Fibroblast of lung (primary cell): Measurements from ENCODE around the gene INF2. TPM values are rescaled to one million over a fixed set of nuclear protein-coding genes. Genes with fewer than 3 reads are reported as not detected.

Experiments used
- DNase-seq, 2 donors: peaks; one replicate each; pipeline versions ENCODE4 v3.0.0 to v3.0.0-alpha.2; 2010; ENCODE audit warnings: low read depth in 2 of 2
- H2AFZ ChIP-seq: 2 replicates; pipeline ENCODE4 v1.5.1; 2012; ENCODE audit warnings: low read length, control low read depth, inconsistent platforms
- H3K27ac ChIP-seq: 2 replicates; pipeline ENCODE4 v1.5.1; 2011; ENCODE audit warnings: low read length, control low read depth; ENCODE audit not compliant: insufficient read depth
- H3K27me3 ChIP-seq: 2 replicates; pipeline ENCODE4 v1.5.1; 2011; ENCODE audit warnings: mild to moderate bottlenecking, low read length; ENCODE audit not compliant: control insufficient read depth, insufficient read depth
- H3K36me3 ChIP-seq: 2 replicates; pipeline ENCODE4 v1.5.1; 2011; ENCODE audit warnings: low read length; ENCODE audit not compliant: control insufficient read depth, insufficient read depth
- H3K4me1 ChIP-seq: 2 replicates; pipeline ENCODE4 v1.5.1; 2011; ENCODE audit warnings: low read length; ENCODE audit not compliant: control insufficient read depth, insufficient read depth; ENCODE audit errors: extremely low read depth
- H3K4me2 ChIP-seq: 2 replicates; pipeline ENCODE4 v1.5.1; 2011; ENCODE audit warnings: low read length, control low read depth; ENCODE audit not compliant: insufficient read depth; ENCODE audit errors: extremely low read depth
- H3K4me3 ChIP-seq, 4 experiments: fragments of 200-600 bp in 1 of 4; sonication (generic) in 1 of 4; replicated peaks in 1 of 4; 2 replicates each; pipeline ENCODE4 v1.5.1; 2011 to 2016; ENCODE audit warnings: low read length in 4 of 4, low read depth in 3 of 4, mild to moderate bottlenecking in 3 of 4, control low read depth in 2 of 4, inconsistent platforms in 1 of 4, mixed read lengths in 1 of 4; ENCODE audit not compliant: insufficient read depth in 1 of 4; ENCODE audit errors: control extremely low read depth in 1 of 4
- H3K79me2 ChIP-seq: 2 replicates; pipeline ENCODE4 v1.5.1; 2012; ENCODE audit warnings: mild to moderate bottlenecking, low read length, inconsistent platforms; ENCODE audit not compliant: control insufficient read depth, insufficient read depth
- H3K9ac ChIP-seq: 2 replicates; pipeline ENCODE4 v1.5.1; 2011; ENCODE audit warnings: mild to moderate bottlenecking, low read length, control low read depth; ENCODE audit not compliant: insufficient read depth
- H3K9me3 ChIP-seq: 2 replicates; pipeline ENCODE4 v1.5.1; 2012; ENCODE audit warnings: low read depth, low read length; ENCODE audit not compliant: control insufficient read depth, insufficient read depth
- H4K20me1 ChIP-seq: 2 replicates; pipeline ENCODE4 v1.5.1; 2011; ENCODE audit warnings: low read length; ENCODE audit not compliant: control insufficient read depth, insufficient read depth; ENCODE audit errors: extremely low read depth
- EZH2 ChIP-seq: IDR thresholded peaks from 2 replicates; pipeline ENCODE4 v1.5.1; 2012; ENCODE audit warnings: low read length, control low read depth, mild to moderate bottlenecking; ENCODE audit errors: missing control alignments
- polyA plus RNA-seq, 2 donors: library from polyadenylated mRNA; depleted of rRNA in 1 of 2; stranded (reverse) in 1 of 2; unstranded in 1 of 2; fragments of >200 nt; gene quantifications; 2 replicates each; pipeline ENCODE4 v1.2.1, GENCODE V29; 2011 to 2012; ENCODE audit warnings: missing spikeins in 1 of 2
- total RNA-seq: library from RNA; depleted of rRNA; stranded (reverse); fragments of >200 nt; gene quantifications from 2 replicates; pipeline ENCODE4 v1.2.1, GENCODE V29; 2014
- TF ChIP-seq, protein P1 (sequence below), 2 donors: IDR thresholded peaks in 1 of 2; conservative IDR thresholded peaks in 1 of 2; 1 replicate in 1 of 2; 2 replicates in 1 of 2; pipeline ENCODE4 v1.5.1; 2011 to 2012; ENCODE audit warnings: low read length in 2 of 2, control low read depth in 1 of 2, inconsistent platforms in 1 of 2, low read depth in 1 of 2, mild to moderate bottlenecking in 1 of 2

INF2 gene
- total and polyA plus RNA-seq, 2 donors (not counting 1 experiment from before 2014, with no cell fraction given), result 19.8 to 50.9 TPM

DNA sequence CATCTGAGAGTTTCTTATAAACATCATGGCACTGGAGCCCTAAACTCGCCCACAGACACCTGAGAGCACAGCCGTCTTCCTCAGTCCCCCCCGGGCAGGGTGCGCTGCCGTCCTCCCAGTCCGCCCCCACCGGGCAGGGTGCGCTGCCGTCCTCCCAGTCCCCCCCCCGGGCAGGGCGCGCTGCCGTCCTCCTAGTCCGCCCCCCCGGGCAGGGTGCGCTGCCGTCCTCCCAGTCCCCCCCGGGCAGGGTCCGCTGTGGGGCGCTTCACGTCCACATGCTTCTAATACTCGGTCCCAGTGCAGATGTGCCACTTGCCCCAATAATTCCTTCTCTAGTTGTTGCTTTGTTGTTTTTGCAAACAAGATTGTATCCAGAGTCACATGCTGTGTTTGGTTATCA, 27.7 kb downstream of the INF2 start:
- peaks cover 8% of the 10 kb centered on the region for H3K4me1 ChIP-seq
- H2AFZ ChIP-seq, result no peak overlapping the region
- no peaks in the 10 kb centered on the region for H3K79me2 ChIP-seq
- peaks cover 48% of the 10 kb centered on the region for H3K36me3 ChIP-seq
- TF ChIP-seq EZH2, result no peak
- TF ChIP-seq, protein P1, sequence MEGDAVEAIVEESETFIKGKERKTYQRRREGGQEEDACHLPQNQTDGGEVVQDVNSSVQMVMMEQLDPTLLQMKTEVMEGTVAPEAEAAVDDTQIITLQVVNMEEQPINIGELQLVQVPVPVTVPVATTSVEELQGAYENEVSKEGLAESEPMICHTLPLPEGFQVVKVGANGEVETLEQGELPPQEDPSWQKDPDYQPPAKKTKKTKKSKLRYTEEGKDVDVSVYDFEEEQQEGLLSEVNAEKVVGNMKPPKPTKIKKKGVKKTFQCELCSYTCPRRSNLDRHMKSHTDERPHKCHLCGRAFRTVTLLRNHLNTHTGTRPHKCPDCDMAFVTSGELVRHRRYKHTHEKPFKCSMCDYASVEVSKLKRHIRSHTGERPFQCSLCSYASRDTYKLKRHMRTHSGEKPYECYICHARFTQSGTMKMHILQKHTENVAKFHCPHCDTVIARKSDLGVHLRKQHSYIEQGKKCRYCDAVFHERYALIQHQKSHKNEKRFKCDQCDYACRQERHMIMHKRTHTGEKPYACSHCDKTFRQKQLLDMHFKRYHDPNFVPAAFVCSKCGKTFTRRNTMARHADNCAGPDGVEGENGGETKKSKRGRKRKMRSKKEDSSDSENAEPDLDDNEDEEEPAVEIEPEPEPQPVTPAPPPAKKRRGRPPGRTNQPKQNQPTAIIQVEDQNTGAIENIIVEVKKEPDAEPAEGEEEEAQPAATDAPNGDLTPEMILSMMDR (conservative IDR thresholded peaks at IDR 0.05 in 1 of 2, IDR thresholded peaks at IDR 0.05 in 1 of 2; ENCODE audit: low read depth in 1 of 2, low read length in 2 of 2), result no peak
- no peak overlapping the region for H3K27ac ChIP-seq
- no peak overlapping the region for H3K4me3 ChIP-seq
- H3K4me2 ChIP-seq, result no peak overlapping the region
- H3K9ac ChIP-seq, result no peak overlapping the region
- no peak for DNase-seq
- H3K9me3 ChIP-seq, result no peaks in the 10 kb centered on the region
- H3K27me3 ChIP-seq, result no peaks in the 10 kb centered on the region
- H4K20me1 ChIP-seq, result no peaks in the 10 kb centered on the region

DNA sequence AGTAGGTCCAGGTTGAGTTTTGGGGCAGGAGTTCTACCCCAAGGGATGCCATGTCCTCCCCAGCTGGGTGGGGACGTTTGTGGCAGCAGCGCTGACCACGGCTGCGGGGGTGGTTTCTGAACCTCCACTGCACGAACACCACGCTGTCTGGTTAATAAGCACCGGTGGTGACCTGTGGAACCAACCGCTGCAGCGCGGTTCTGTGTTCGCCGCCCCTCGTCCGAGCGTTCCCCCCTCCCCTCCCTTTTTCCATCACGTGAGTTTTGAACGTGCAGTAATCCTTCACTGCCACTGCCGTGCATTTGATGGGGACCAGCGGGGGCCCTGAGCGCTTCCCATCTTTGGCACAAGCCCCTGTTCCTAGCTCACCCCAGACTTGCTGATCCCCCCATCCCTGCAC, 28.2 kb downstream of the INF2 start:
- Histone ChIP-seq H3K27me3 (no peaks in the 10 kb centered on the region), H2AFZ (no peak overlapping the region), H3K4me3 (no peak overlapping the region), H3K27ac (no peak overlapping the region), H3K4me1 (peaks cover 9% of the 10 kb centered on the region), H3K36me3 (peaks cover 44% of the 10 kb centered on the region), H3K9ac (no peak overlapping the region), H3K9me3 (no peaks in the 10 kb centered on the region), H3K4me2 (no peak overlapping the region), H4K20me1 (no peaks in the 10 kb centered on the region), H3K79me2 (no peaks in the 10 kb centered on the region)
- DNase-seq, result no peak
- TF ChIP-seq EZH2, result no peak
- TF ChIP-seq, protein P1 (conservative IDR thresholded peaks at IDR 0.05 in 1 of 2, IDR thresholded peaks at IDR 0.05 in 1 of 2; ENCODE audit: low read depth in 1 of 2, low read length in 2 of 2), result no peak

DNA sequence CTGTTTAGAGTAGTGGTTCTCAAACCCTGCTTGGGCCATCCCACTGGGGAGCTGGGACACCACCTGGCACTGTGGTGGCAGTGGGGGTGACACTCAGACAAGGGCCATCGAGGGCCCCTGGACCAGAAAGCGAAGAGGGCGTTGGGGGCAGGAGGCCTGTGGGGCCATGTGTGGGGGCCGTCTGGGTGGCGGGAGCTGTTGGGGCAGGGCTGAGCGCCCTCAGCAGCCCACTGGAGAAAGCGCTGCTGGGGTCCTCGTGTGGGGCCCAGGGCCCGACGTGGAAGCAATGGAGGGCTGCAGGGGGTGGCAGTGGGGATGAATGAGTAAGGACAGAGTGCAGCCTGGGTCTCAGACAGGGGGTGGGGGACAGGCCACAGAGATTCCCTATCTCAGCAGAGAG, 28.7 kb downstream of the INF2 start:
- Histone ChIP-seq H3K79me2 (no peaks in the 10 kb centered on the region), H3K4me2 (no peak overlapping the region), H3K27me3 (no peaks in the 10 kb centered on the region), H3K9me3 (no peaks in the 10 kb centered on the region), H4K20me1 (no peaks in the 10 kb centered on the region), H3K4me3 (no peak overlapping the region), H3K4me1 (peaks cover 9% of the 10 kb centered on the region), H3K27ac (no peak overlapping the region), H3K36me3 (peaks cover 40% of the 10 kb centered on the region), H3K9ac (no peak overlapping the region), H2AFZ (no peak overlapping the region)
- DNase-seq, result no peak
- TF ChIP-seq, protein P1 (conservative IDR thresholded peaks at IDR 0.05 in 1 of 2, IDR thresholded peaks at IDR 0.05 in 1 of 2; ENCODE audit: low read depth in 1 of 2, low read length in 2 of 2), result no peak
- no peak for TF ChIP-seq EZH2
